ENCODE results near the gene PRKD1. TPM values are rescaled to one million over a fixed set of nuclear protein-coding genes. Genes with fewer than 3 reads are reported as not detected.

Gene PRKD1
- total RNA-seq, 1 experiment from 2014 or later: 2.7 TPM

GRCh38 chr14:29861996-29862395 is 65.7 kb downstream of the PRKD1 start:
- Histone ChIP-seq H4K8ac (replicated peaks; ENCODE audit: insufficient read length, low read depth, low read length) (no peak overlapping the region), H3K4me1 (ENCODE audit: insufficient read depth, low read length) (no peaks in the 10 kb centered on the region; the same call in 1 of the 2 replicates), H3K56ac (ENCODE audit: insufficient read length, low read depth, low read length) (no peak overlapping the region), H3K79me1 (ENCODE audit: insufficient read depth, low read depth, low read length, poor library complexity, severe bottlenecking) (no peaks in the 10 kb centered on the region), H2BK12ac (ENCODE audit: insufficient read length, low read depth, low read length) (no peak overlapping the region), H2BK120ac (ENCODE audit: low read depth, low read length, poor library complexity, severe bottlenecking) (no peak overlapping the region), H3K4me2 (ENCODE audit: insufficient read depth, insufficient read length, low read length) (no peak overlapping the region), H2AK5ac (ENCODE audit: insufficient read length, low read length) (no peak overlapping the region), H3K27ac (ENCODE audit: insufficient read length, low read depth, low read length) (no peak overlapping the region), H4K5ac (ENCODE audit: insufficient read length, low read depth, low read length) (no peak overlapping the region), H2BK15ac (ENCODE audit: low read depth, low read length) (no peak overlapping the region), H3K4ac (ENCODE audit: low read depth, low read length) (no peak overlapping the region), H3K27me3 (ENCODE audit: insufficient read depth, low read length) (no peaks in the 10 kb centered on the region), H3K18ac (ENCODE audit: insufficient read length, low read depth, low read length) (no peak overlapping the region), H3K79me2 (ENCODE audit: insufficient read depth, low read length) (no peaks in the 10 kb centered on the region), H4K20me1 (ENCODE audit: control insufficient read depth, insufficient read depth, insufficient read length) (no peaks in the 10 kb centered on the region), H2AFZ (ENCODE audit: low read length) (no peak overlapping the region), H3K9ac (ENCODE audit: extremely low read depth, insufficient read length, low read length) (no peak overlapping the region), H3K23ac (ENCODE audit: insufficient read length, low read depth, low read length) (no peak overlapping the region), H2BK5ac (ENCODE audit: insufficient read length, low read length) (no peak overlapping the region), H2BK20ac (ENCODE audit: low read depth, low read length, poor library complexity, severe bottlenecking) (no peak overlapping the region), H3T11ph (ENCODE audit: low read length) (no peak overlapping the region), H3K9me3 (ENCODE audit: control insufficient read depth, low read depth, low read length) (no peaks in the 10 kb centered on the region), H4K91ac (ENCODE audit: insufficient read length, low read depth, low read length) (no peak overlapping the region), H3K23me2 (ENCODE audit: insufficient read length, low read depth, low read length, poor library complexity, severe bottlenecking) (no peaks in the 10 kb centered on the region), H3K14ac (ENCODE audit: insufficient read depth, low read length) (no peak overlapping the region)
- no peak overlapping the region for H3K4me3 Mint-ChIP-seq
- H3K4me1 Mint-ChIP-seq: peaks cover 6 to 7% of the 10 kb centered on the region in 2 experiments
- WGBS (ENCODE audit: extremely low coverage, insufficient read length, low lambda C conversion rate): no CpG with 5 or more reads among the region's 2 CpGs
- H3K36me3 Mint-ChIP-seq (ENCODE audit: insufficient read depth in 1 of 3, low read depth in 3 of 3): no peaks in the 10 kb centered on the region
- no peaks in the 10 kb centered on the region for H3K27me3 Mint-ChIP-seq (ENCODE audit: low read depth)
- H3K9me3 Mint-ChIP-seq: peaks cover 0 to 1% of the 10 kb centered on the region in 2 experiments; a peak in 2 of 5 replicates
- no peak for DNase-seq
- TF ChIP-seq CTCF (conservative IDR thresholded peaks at IDR 0.05): no peak
- H3K27ac Mint-ChIP-seq: no peak overlapping the region
